ENCODE results near the gene PTPMT1.

The PTPMT1 gene

GRCh38 chr11:47572715-47573255 is 7.4 kb downstream of the PTPMT1 start:
- Mint-ChIP-seq H3K9me3 (no peaks in the 10 kb centered on the region), H3K27me3 (ENCODE audit: low read depth, poor library complexity) (no peaks in the 10 kb centered on the region), H3K36me3 (ENCODE audit: low read depth) (peaks cover 60% of the 10 kb centered on the region), H3K4me1 (peaks cover 10% of the 10 kb centered on the region), H3K27ac (peak overlapping the region; percentile 73), H3K4me3 (no peak overlapping the region)
- TF ChIP-seq CTCF (IDR thresholded peaks at IDR 0.05) = no peak
- no peak for DNase-seq

- Mint-ChIP-seq H3K9me3 (no peaks in the 10 kb centered on the region), H3K36me3 (ENCODE audit: low read depth) (peaks cover 60% of the 10 kb centered on the region), H3K4me1 (peaks cover 16% of the 10 kb centered on the region), H3K27ac (no peak overlapping the region), H3K27me3 (ENCODE audit: low read depth, poor library complexity) (no peaks in the 10 kb centered on the region), H3K4me3 (no peak overlapping the region)
- TF ChIP-seq CTCF (IDR thresholded peaks at IDR 0.05) = no peak
- no peak for DNase-seq
Observed at GRCh38 chr11:47573321-47573720, 7.9 kb downstream of the PTPMT1 start.

- Mint-ChIP-seq H3K9me3 (no peaks in the 10 kb centered on the region), H3K27ac (peak overlapping the region; percentile 100), H3K27me3 (ENCODE audit: low read depth, poor library complexity) (no peaks in the 10 kb centered on the region), H3K4me1 (peaks cover 43% of the 10 kb centered on the region), H3K4me3 (peak overlapping the region; percentile 98), H3K36me3 (ENCODE audit: low read depth) (peaks cover 62% of the 10 kb centered on the region)
- no peak for TF ChIP-seq CTCF (IDR thresholded peaks at IDR 0.05)
- DNase-seq = no peak
Observed at GRCh38 chr11:47577460-47578041, 12.2 kb downstream of the PTPMT1 start.

- Mint-ChIP-seq H3K27ac (peak within 1 kb of the TSS; percentile 100), H3K36me3 (ENCODE audit: low read depth) (peaks cover 59% of the 10 kb centered on the region), H3K9me3 (no peaks in the 10 kb centered on the region), H3K4me1 (peaks cover 43% of the 10 kb centered on the region), H3K4me3 (peak within 1 kb of the TSS; percentile 98), H3K27me3 (ENCODE audit: low read depth, poor library complexity) (no peaks in the 10 kb centered on the region)
- TF ChIP-seq CTCF (IDR thresholded peaks at IDR 0.05) = no peak
- peak; percentile 96 for DNase-seq
Observed at GRCh38 chr11:47578524-47579494, 13.4 kb downstream of the PTPMT1 start, which contains the start of the genes KBTBD4 and NDUFS3. TSS of gene KBTBD4 (minus strand) at chr11:47578970. CDS start at chr11:47578951, 19 bp downstream. TSS of gene NDUFS3 (plus strand) at chr11:47579074. CDS start at chr11:47579092, 18 bp downstream.

- H3K36me3 Mint-ChIP-seq (ENCODE audit: low read depth) = peaks cover 50% of the 10 kb centered on the region
- peak overlapping the region; percentile 89 for H3K27ac Mint-ChIP-seq
- peaks cover 41% of the 10 kb centered on the region for H3K4me1 Mint-ChIP-seq
- no peaks in the 10 kb centered on the region for H3K9me3 Mint-ChIP-seq
- no peak overlapping the region for H3K4me3 Mint-ChIP-seq
- peaks cover 2% of the 10 kb centered on the region for H3K27me3 Mint-ChIP-seq (ENCODE audit: low read depth, poor library complexity)
- no peak for TF ChIP-seq CTCF (IDR thresholded peaks at IDR 0.05)
- DNase-seq = no peak
Observed at GRCh38 chr11:47583844-47584243, 18.4 kb downstream of the PTPMT1 start.

Measured in nephron progenitor cell (in vitro differentiated cells).